Bronchus fibroblast of lung (primary cell): ENCODE data around the gene GPRC5D. TPM values are rescaled to one million over a fixed set of nuclear protein-coding genes. Genes with fewer than 3 reads are reported as not detected.

ENCODE experiments used
- total RNA-seq: library from RNA; depleted of rRNA; stranded (reverse); fragments of >200 nt; gene quantifications from 2 replicates; pipeline ENCODE4 v1.2.3, GENCODE V29; 2015

Gene GPRC5D
- not detected in 2 replicates for total RNA-seq

DNA sequence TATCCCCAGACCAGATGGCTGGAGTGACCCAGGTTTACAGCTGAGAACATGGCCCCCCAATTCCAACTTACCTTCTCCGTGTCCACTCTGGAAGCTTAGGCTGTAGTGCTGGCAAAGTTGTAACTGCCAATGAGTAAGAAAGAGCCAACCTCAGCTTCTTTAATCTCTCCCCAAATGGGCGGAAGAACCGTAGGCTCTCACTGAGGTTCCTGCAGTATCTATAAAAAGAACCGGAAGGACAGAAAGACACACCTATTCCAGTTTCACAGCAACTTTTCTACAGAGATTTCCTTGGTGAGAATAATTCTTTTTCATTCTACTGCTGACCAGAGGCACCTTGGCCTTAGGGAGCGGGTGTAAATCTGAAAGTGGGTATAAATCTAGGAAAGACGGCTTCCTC lies at the start of gene GPRC5D:
GPRC5D (minus strand) TSS at position 135 of the 400 bp plus-strand sequence. CDS start 1,786 bp downstream, outside the sequence.

DNA sequence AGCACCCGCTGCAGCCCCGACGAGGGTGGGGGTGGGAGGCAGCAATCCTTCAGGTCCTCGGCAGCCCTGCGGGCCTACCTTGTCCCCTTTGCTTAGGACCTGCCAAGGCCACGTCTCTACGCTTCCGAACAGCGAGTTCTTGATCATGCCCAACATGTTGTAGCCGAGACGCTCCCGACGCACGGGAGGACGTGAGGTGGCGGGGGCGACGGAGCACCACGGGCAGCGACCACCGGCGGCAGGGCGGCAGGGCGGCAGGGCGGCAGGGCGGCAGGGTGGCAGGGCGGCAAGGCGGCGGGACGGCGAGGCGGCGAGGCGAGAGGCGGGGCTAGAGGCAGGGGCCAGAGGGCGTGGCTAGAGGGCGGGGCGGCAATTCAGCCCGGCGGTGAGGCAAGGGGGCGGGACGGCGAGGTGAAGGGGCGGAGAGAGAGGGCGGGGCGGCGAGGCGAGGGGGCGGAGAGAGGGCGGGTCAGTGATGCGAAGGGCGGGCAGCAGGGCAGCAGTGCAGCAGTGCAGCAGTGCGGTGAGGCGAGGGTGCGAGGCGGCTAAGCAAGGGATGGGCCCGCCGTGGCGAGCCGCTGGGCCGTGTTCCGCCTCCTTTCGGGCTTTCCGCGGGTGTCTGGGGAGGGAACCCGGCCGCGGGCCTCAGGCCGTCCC lies 48.1 kb upstream of the GPRC5D start, which contains the start of gene HEBP1:
HEBP1 (minus strand) TSS at position 307 of the 657 bp plus-strand sequence; CDS start at position 156, 151 bp downstream.

GRCh38 chr12:12891080-12891880 lies 60.7 kb downstream of the GPRC5D start, which contains the start of gene GPRC5A:
Gene GPRC5A (plus strand): TSS chr12:12891562. CDS start chr12:12908250, 16,688 bp downstream.

Other genes starting within 250 kb of the GPRC5D start
- 32.4 and 33.8 TPM in 2 replicates for gene CDKN1B, start 234.8 kb downstream of the GPRC5D start, total RNA-seq
- 4.6 and 7.1 TPM in 2 replicates for gene APOLD1, start 166.5 kb downstream of the GPRC5D start, total RNA-seq
- 61.2 and 62.5 TPM in 2 replicates for gene DDX47, start 138.8 kb downstream of the GPRC5D start, total RNA-seq
- 6.1 and 7.4 TPM in 2 replicates for gene GPRC5A, start 60.6 kb downstream of the GPRC5D start, total RNA-seq
- gene HEBP1, start 48.1 kb upstream of the GPRC5D start, total RNA-seq = 14.6 and 19.0 TPM in 2 replicates
- gene FAM234B, start 92.2 kb upstream of the GPRC5D start, total RNA-seq = 4.6 and 5.0 TPM in 2 replicates
- 0.34 and 1.5 TPM in 2 replicates for gene GSG1, start 151.5 kb upstream of the GPRC5D start, total RNA-seq
- 356 and 471 TPM in 2 replicates for gene EMP1, start 244.6 kb upstream of the GPRC5D start, total RNA-seq